Fibroblast of the aortic adventitia (primary cell): ENCODE data around the gene TRIM38. TPM values are rescaled to one million over a fixed set of nuclear protein-coding genes. Genes with fewer than 3 reads are reported as not detected.

ENCODE experiments used
- DNase-seq: peaks from one replicate; pipeline ENCODE4 v3.0.0-alpha.2; 2010; ENCODE audit warnings: low read depth
- H3K4me3 ChIP-seq: 2 replicates; pipeline ENCODE4 v1.5.1; 2011; ENCODE audit warnings: low read depth, mild to moderate bottlenecking, control low read depth, low read length, moderate library complexity
- CTCF ChIP-seq: IDR thresholded peaks from 2 replicates; pipeline ENCODE4 v1.5.1; 2011; ENCODE audit warnings: mild to moderate bottlenecking, low read length, control low read depth, inconsistent platforms; ENCODE audit not compliant: insufficient read depth
- total RNA-seq: library from RNA; depleted of rRNA; stranded (reverse); fragments of >200 nt; gene quantifications from 2 replicates; pipeline ENCODE4 v1.2.3, GENCODE V29; 2012; ENCODE audit warnings: low replicate concordance

Gene TRIM38
- 12.0 and 35.3 TPM in 2 replicates for total RNA-seq

GRCh38 chr6:25962149-25963127 lies at the start of gene TRIM38:
Gene TRIM38, plus strand, starts transcription at chr6:25962802. Its CDS starts 3,721 bp downstream, at chr6:25966523.
- H3K4me3 ChIP-seq, result peak within 1 kb of the TSS; percentile 91
- DNase-seq, result peak; percentile 94
- no peak for TF ChIP-seq CTCF

- no peak for TF ChIP-seq CTCF
- no peak overlapping the region for H3K4me3 ChIP-seq
- DNase-seq, result no peak
Measured at GRCh38 chr6:25913741-25914140, 48.9 kb upstream of the TRIM38 start.

GRCh38 chr6:25916330-25916729 lies 46.3 kb upstream of the TRIM38 start:
- no peak for DNase-seq
- TF ChIP-seq CTCF, result no peak
- no peak overlapping the region for H3K4me3 ChIP-seq

- DNase-seq, result no peak
- H3K4me3 ChIP-seq, result no peak overlapping the region
- no peak for TF ChIP-seq CTCF
Measured at GRCh38 chr6:25916789-25917490, 45.7 kb upstream of the TRIM38 start.

GRCh38 chr6:25918083-25918683 lies 44.4 kb upstream of the TRIM38 start:
- no peak for DNase-seq
- H3K4me3 ChIP-seq, result no peak overlapping the region
- no peak for TF ChIP-seq CTCF

GRCh38 chr6:25919657-25920056 lies 42.9 kb upstream of the TRIM38 start:
- DNase-seq, result no peak
- no peak overlapping the region for H3K4me3 ChIP-seq
- TF ChIP-seq CTCF, result no peak
